Heart right ventricle (tissue), 16 donors: ENCODE data around the gene ZNFX1. TPM values are rescaled to one million over a fixed set of nuclear protein-coding genes. Genes with fewer than 3 reads are reported as not detected.

Experiments
- ATAC-seq, 8 donors: fragments of 200-7000 bp; cut with Tn5 transposase; one replicate each; pipeline ENCODE4 v1.9.1; 2020; ENCODE audit warnings: mild to moderate bottlenecking in 8 of 8, moderate library complexity in 8 of 8, moderate number of reproducible peaks in 1 of 8
- DNase-seq, 2 donors: peaks; one replicate each; pipeline ENCODE4 v3.0.0-alpha.2; 2020
- H3K27ac ChIP-seq, 10 donors: fragments of 200-600 bp; sonication (generic) in 2 of 10; one replicate each; pipeline versions ENCODE4 v1.5.0 to v1.8.0; 2020 to 2022; ENCODE audit warnings: mild to moderate bottlenecking in 3 of 10
- H3K27me3 ChIP-seq, 7 donors: fragments of 200-600 bp; one replicate each; pipeline ENCODE4 v1.8.0; 2021 to 2022; ENCODE audit warnings: mild to moderate bottlenecking in 2 of 7
- H3K36me3 ChIP-seq, 9 donors: fragments of 200-600 bp; sonication (generic) in 1 of 9; one replicate each; pipeline versions ENCODE4 v1.5.0 to v1.8.0; 2020 to 2022; ENCODE audit warnings: mild to moderate bottlenecking in 2 of 9
- H3K4me1 ChIP-seq, 9 donors: fragments of 200-600 bp; sonication (generic) in 1 of 9; one replicate each; pipeline versions ENCODE4 v1.5.0 to v1.8.0; 2020 to 2022; ENCODE audit warnings: mild to moderate bottlenecking in 4 of 9
- H3K4me3 ChIP-seq, 10 donors: fragments of 200-600 bp; sonication (generic) in 2 of 10; one replicate each; pipeline versions ENCODE4 v1.5.0 to v1.8.0; 2020 to 2022; ENCODE audit warnings: mild to moderate bottlenecking in 7 of 10, moderate library complexity in 2 of 10
- H3K9me3 ChIP-seq, 11 donors: fragments of 200-600 bp in 10 of 11; sonication (generic) in 2 of 11; one replicate each; pipeline versions ENCODE4 v1.5.0 to v1.8.0; 2013 to 2022; ENCODE audit warnings: mild to moderate bottlenecking in 2 of 11, control low read depth in 1 of 11, moderate library complexity in 1 of 11
- WGBS, 2 donors: extraction: QIAGEN DNeasy Blood & Tissue Kit; methylation state at CpG; one replicate each; pipeline ENCODE4 v1.1.7; 2013; ENCODE audit warnings: inconsistent platforms in 1 of 2; 5-methylcytosine and 5-hydroxymethylcytosine counted together
- intact Hi-C, 10 donors: fragments of 100-400 bp; cut with DNase I; formaldehyde crosslinking; loops; one replicate each; pipeline versions ENCODE4 v1.11.1 to v1.14.2; 2022
- polyA plus RNA-seq, 2 donors: library from polyadenylated mRNA; stranded (reverse); fragments of 200-250 nt; gene quantifications; one replicate each; pipeline ENCODE4 v1.2.3, GENCODE V29; 2013
- total RNA-seq, 10 donors: library from RNA; stranded (reverse); fragmentation: NEBNext Ultra II Directional in 3 of 10; extraction: Animal tissue kit (Norgen Biotek cat#: 25700) in 3 of 10; gene quantifications; one replicate each; pipeline versions ENCODE4 v1.2.1 to v1.2.4, GENCODE V29; 2021 to 2023
- TF ChIP-seq, protein P1 (sequence below), 9 donors: fragments of 200-600 bp; sonication (generic) in 2 of 9; IDR thresholded peaks; one replicate each; pipeline versions ENCODE4 v1.5.0 to v1.8.0; 2021 to 2022; ENCODE audit warnings: antibody characterized with exemption in 9 of 9, mild to moderate bottlenecking in 5 of 9, moderate library complexity in 1 of 9
- donor health status: Arrhythmogenic right ventricular cardiomyopathy.
- donor health status: ischemic (EF 13 %, LVEDD 7.1; RV severe dilation, severe dysfunction).
- donor health status: healthy with polysubstance abuse.
- donor health status: DM: no; HTN: yes; CAD: no.
- donor health status: DM: no; HTN: no; CAD: no.
- donor health status: ischemic (EF 25% LVEDD 6.9; RV normal size, moderate dysfunction).
- donor health status: ischemic (EF 25% LVEDD 5.7; RV mildly dilated, moderate dysfunction).
- donor health status: healthy.
- donor health status: DM: yes; HTN: yes; CAD: no.
- donor health status: Ischemic cardiomyopathy.
- donor health status: ischemic (EF 35%, LVEDD 5.7; RV mildly dilated, moderate dysfunction).
- donor health status: nonischemic (EF 11% LVEDD 7.7; RV severe dilation, severe dysfunction).
- donor health status: DM: yes; HTN: yes; CAD: no.
- donor health status: PGD.
- donor health status: ischemic (EF 29% LVEDD 5.4; RV normal size, mild dysfunction).
- donor health status: nonischemic (EF 23%, LVEDD 6.1; RV moderate dilation, normal function).

ZNFX1 gene
- total and polyA plus RNA-seq, 12 donors: 7.8 to 49.5 (median 23.7) TPM

DNA sequence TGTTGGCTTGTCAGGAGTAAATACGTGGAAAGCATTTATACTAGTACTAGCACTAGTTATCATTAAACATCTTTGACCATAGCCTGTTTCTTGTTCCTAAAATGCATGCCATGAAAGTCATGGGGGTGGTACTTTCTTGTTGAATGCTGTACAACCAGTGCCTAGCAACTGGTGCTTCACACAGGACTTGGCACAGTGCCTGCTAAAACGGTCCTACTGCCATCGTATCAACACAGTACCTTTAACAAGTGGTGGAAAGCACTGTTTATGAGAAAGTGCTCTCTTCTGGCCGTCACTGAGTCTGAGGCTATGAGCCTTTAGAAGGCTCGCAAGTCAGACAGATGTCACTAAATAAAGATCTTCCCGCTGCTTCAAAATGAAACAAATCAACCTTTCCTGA lies 21.6 kb downstream of the ZNFX1 start:
- intact Hi-C loops: no loop called here
- no peaks in the 10 kb centered on the region for H3K4me1 ChIP-seq
- H3K36me3 ChIP-seq: peaks cover 10 to 100% (median 89%) of the 10 kb centered on the region in 9 donors
- ATAC-seq: no peak
- TF ChIP-seq, protein P1, sequence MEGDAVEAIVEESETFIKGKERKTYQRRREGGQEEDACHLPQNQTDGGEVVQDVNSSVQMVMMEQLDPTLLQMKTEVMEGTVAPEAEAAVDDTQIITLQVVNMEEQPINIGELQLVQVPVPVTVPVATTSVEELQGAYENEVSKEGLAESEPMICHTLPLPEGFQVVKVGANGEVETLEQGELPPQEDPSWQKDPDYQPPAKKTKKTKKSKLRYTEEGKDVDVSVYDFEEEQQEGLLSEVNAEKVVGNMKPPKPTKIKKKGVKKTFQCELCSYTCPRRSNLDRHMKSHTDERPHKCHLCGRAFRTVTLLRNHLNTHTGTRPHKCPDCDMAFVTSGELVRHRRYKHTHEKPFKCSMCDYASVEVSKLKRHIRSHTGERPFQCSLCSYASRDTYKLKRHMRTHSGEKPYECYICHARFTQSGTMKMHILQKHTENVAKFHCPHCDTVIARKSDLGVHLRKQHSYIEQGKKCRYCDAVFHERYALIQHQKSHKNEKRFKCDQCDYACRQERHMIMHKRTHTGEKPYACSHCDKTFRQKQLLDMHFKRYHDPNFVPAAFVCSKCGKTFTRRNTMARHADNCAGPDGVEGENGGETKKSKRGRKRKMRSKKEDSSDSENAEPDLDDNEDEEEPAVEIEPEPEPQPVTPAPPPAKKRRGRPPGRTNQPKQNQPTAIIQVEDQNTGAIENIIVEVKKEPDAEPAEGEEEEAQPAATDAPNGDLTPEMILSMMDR (IDR thresholded peaks at IDR 0.05): no peak
- no peak overlapping the region for H3K27ac ChIP-seq
- no peaks in the 10 kb centered on the region for H3K27me3 ChIP-seq
- no peaks in the 10 kb centered on the region for H3K9me3 ChIP-seq
- no peak for DNase-seq
- WGBS, 2 donors: 69 to 74% methylated on average over 6 of the region's 6 CpGs
- H3K4me3 ChIP-seq: no peak overlapping the region

DNA sequence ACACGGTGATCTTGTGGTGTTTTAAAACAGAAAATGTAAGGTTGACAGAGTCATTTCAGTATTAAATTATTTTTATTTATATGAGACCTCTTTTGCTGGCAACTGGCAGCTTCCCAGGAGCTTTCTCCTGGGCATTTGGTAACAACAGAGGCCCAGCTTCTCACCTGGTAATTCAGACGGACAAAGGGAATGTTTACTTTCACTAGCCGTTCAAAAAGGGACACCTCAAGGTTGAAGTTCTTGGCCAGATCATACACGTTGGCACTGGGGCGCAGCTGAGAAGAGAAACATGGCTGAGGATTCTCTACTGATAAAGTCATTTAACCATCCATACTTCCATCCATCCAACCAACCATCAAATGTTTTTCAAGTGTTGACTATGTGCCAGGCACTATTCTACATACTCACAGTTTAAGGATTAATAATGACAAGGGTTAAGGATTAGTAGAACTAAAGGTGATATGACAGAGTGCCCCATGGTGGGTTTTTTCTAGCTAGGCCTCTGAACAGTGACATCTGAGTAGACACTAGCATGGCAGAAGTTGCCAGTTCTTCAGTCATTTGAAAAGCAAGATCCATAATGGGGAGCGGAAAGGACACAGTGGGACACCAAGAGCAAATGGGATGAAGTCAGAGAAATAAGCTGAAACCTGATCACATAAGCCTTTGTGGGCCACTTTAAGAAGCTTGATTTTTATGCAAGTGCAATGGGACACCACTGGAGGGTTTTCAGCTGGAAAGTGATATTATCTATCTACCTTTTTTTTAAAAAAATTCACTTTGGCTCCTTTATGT lies 25.1 kb downstream of the ZNFX1 start:
- Histone ChIP-seq H3K9me3 (no peaks in the 10 kb centered on the region), H3K4me1 (peaks cover 0 to 17% (median 8%) of the 10 kb centered on the region in 9 donors), H3K36me3 (peaks cover 12 to 100% (median 88%) of the 10 kb centered on the region in 9 donors), H3K27ac (peak overlapping the region in 1 of 10 donors; percentile 8), H3K4me3 (no peak overlapping the region), H3K27me3 (no peaks in the 10 kb centered on the region)
- TF ChIP-seq, protein P1 (IDR thresholded peaks at IDR 0.05): no peak
- 76 to 77% methylated on average over 6 of the region's 6 CpGs for WGBS, 2 donors
- intact Hi-C loops: no loop called here
- peak in 1 of 8 donors; percentile 46 for ATAC-seq
- DNase-seq: no peak

DNA sequence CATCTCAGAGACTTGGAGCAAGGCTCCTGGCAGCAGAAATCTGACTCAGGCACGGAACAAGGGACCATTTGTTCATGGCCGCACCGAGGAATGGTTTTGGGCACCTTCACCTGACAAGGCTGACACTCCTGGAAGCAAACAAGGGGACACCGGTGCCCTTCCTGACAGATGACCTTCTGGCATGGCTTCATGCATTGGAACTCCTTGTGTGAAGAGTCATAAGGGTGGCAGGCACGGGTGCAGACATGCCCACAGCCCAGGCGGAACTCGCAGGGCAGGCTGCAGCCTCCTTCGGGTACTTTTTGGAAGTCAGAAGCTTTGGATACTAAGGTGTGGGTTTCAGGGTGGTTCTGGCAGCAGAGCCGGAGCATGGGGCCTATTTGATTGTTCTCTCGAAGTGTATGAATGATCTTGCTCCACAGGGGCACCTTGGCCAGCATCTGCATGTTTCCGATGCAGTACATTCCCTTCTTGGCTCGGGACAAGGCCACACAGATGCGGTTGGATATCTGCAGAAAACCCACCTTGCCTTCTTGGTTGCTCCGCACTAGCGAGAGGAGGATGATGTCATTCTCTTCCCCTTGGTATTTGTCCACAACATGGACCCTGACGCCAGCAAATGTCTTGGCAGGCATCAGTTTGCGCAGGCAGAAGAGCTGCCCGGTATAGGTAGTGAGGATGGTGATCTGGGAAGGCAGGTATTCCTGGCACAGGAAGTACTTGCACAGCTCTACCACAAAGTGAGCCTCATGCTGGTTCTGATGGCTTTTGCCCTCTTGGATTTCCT lies 28.8 kb downstream of the ZNFX1 start:
- Histone ChIP-seq H3K27me3 (no peaks in the 10 kb centered on the region), H3K27ac (no peak overlapping the region), H3K9me3 (no peaks in the 10 kb centered on the region), H3K4me3 (no peak overlapping the region), H3K4me1 (peaks cover 0 to 39% (median 12%) of the 10 kb centered on the region in 9 donors), H3K36me3 (peaks cover 7 to 100% (median 73%) of the 10 kb centered on the region in 9 donors)
- ATAC-seq: peak in 1 of 8 donors; percentile 32
- DNase-seq: no peak
- TF ChIP-seq, protein P1 (IDR thresholded peaks at IDR 0.05): no peak
- WGBS, 2 donors: 84% methylated on average over 18 of the region's 18 CpGs
- intact Hi-C loops: loop anchor here in 2 of 10 donors (5.0 kb wide), 1 partner anchor 73 kb away; no protein-coding TSS in a partner anchor

DNA sequence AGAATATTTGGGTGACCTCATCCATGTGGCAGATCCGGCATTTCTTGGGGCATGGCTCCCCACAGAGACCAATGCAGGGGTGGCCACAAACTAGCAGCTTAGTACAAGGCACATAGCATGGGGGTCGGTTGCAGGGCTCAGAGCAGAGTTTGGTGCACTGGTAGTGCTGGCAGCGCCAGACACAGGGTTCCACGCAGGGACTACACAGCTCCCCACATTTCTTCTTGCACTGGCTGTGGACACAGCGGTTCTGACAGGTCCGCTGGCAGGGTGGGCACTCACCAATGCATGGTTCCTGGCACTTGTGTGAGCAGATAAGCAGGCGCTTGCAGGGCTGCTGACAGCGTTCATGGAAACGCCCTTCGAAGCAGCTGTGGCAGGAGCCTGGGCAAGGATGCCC lies 29.6 kb downstream of the ZNFX1 start:
- TF ChIP-seq, protein P1 (IDR thresholded peaks at IDR 0.05): no peak
- H3K36me3 ChIP-seq: peaks cover 6 to 100% (median 74%) of the 10 kb centered on the region in 9 donors
- no peak overlapping the region for H3K4me3 ChIP-seq
- no peaks in the 10 kb centered on the region for H3K9me3 ChIP-seq
- no peaks in the 10 kb centered on the region for H3K27me3 ChIP-seq
- ATAC-seq (peak in 1 of 8 donors; percentile 8), DNase-seq (no peak)
- intact Hi-C loops: loop anchor here in 2 of 10 donors (5.0 kb wide), 1 partner anchor 74 kb away; no protein-coding TSS in a partner anchor
- 77 to 78% methylated on average over 10 of the region's 10 CpGs for WGBS, 2 donors
- peaks cover 0 to 39% (median 12%) of the 10 kb centered on the region in 9 donors for H3K4me1 ChIP-seq
- peak overlapping the region in 1 of 10 donors; percentile 53 for H3K27ac ChIP-seq
